Endodermal cell (in vitro differentiated cells): Measurements from ENCODE around the gene RAD51D. TPM values are rescaled to one million over a fixed set of nuclear protein-coding genes. Genes with fewer than 3 reads are reported as not detected.

Experiments
- DNase-seq: peaks from one replicate; pipeline ENCODE4 v3.0.0-alpha.2; 2017
- H3K27ac ChIP-seq: 2 replicates; pipeline ENCODE4 v1.5.1; 2013; ENCODE audit warnings: mild to moderate bottlenecking, low read depth, low read length, moderate library complexity
- H3K27me3 ChIP-seq: 2 replicates; pipeline ENCODE4 v1.6.1; 2013; ENCODE audit warnings: mild to moderate bottlenecking, low read length, moderate library complexity; ENCODE audit not compliant: insufficient read depth, control insufficient read depth, poor library complexity, severe bottlenecking
- H3K36me3 ChIP-seq: 2 replicates; pipeline ENCODE4 v1.7.0; 2013; ENCODE audit warnings: mild to moderate bottlenecking, low read length, moderate library complexity; ENCODE audit not compliant: control insufficient read depth, insufficient read depth
- H3K4me1 ChIP-seq: one replicate; pipeline ENCODE4 v1.7.0; 2013; ENCODE audit warnings: low read length; ENCODE audit not compliant: control insufficient read depth, insufficient read depth
- H3K4me3 ChIP-seq: 2 replicates; pipeline ENCODE4 v1.5.1; 2013; ENCODE audit warnings: mild to moderate bottlenecking, low read length, moderate library complexity
- H3K9ac ChIP-seq: 2 replicates; pipeline ENCODE4 v1.6.1; 2013; ENCODE audit warnings: mild to moderate bottlenecking, low read length, moderate library complexity; ENCODE audit not compliant: poor library complexity, severe bottlenecking; ENCODE audit errors: extremely low read depth
- H3K9me3 ChIP-seq: 2 replicates; pipeline ENCODE4 v1.6.1; 2013; ENCODE audit warnings: mild to moderate bottlenecking, low read length, moderate library complexity; ENCODE audit not compliant: control insufficient read depth
- H3K27ac Mint-ChIP-seq: 2 replicates; pipeline ENCODE4 v1.8.0; 2020; ENCODE audit warnings: mixed read lengths
- H3K27me3 Mint-ChIP-seq: 2 replicates; pipeline ENCODE4 v1.8.0; 2021; ENCODE audit warnings: mild to moderate bottlenecking, mixed read lengths; ENCODE audit not compliant: insufficient read depth
- H3K36me3 Mint-ChIP-seq: 2 replicates; pipeline ENCODE4 v1.8.0; 2020; ENCODE audit warnings: low read depth, mixed read lengths
- H3K4me1 Mint-ChIP-seq: 2 replicates; pipeline ENCODE4 v1.8.0; 2020; ENCODE audit warnings: mixed read lengths
- H3K4me3 Mint-ChIP-seq: 2 replicates; pipeline ENCODE4 v1.8.0; 2020; ENCODE audit warnings: mild to moderate bottlenecking, moderate library complexity, mixed read lengths
- H3K9me3 Mint-ChIP-seq: 2 replicates; pipeline ENCODE4 v1.8.0; 2020; ENCODE audit warnings: mild to moderate bottlenecking, mixed read lengths
- CTCF ChIP-seq: fragments of 200-600 bp; sonication (generic); conservative IDR thresholded peaks from 2 replicates; pipeline ENCODE4 v1.5.0; 2021; ENCODE audit warnings: antibody characterized with exemption, mild to moderate bottlenecking
- WGBS, 2 experiments: methylation state at CpG; one replicate each; pipeline versions ENCODE4 v1.1.5 to v1.1.7; 2013; ENCODE audit warnings: missing lambda C conversion rate in 2 of 2, mixed read lengths in 1 of 2; ENCODE audit not compliant: insufficient coverage in 1 of 2, insufficient read length in 1 of 2; 5-methylcytosine and 5-hydroxymethylcytosine counted together
- total RNA-seq, 2 donors: library from RNA; stranded (reverse); fragmentation: NEBNext Ultra II Directional in 1 of 2; extraction: Animal tissue kit (Norgen Biotek cat#: 25700) in 1 of 2; gene quantifications; 2 replicates in 1 of 2; 3 replicates in 1 of 2; pipeline ENCODE4 v1.2.1, GENCODE V29; 2021

Gene RAD51D
- total RNA-seq, 2 donors from 2014 or later, result 24.8 to 26.0 TPM

DNA sequence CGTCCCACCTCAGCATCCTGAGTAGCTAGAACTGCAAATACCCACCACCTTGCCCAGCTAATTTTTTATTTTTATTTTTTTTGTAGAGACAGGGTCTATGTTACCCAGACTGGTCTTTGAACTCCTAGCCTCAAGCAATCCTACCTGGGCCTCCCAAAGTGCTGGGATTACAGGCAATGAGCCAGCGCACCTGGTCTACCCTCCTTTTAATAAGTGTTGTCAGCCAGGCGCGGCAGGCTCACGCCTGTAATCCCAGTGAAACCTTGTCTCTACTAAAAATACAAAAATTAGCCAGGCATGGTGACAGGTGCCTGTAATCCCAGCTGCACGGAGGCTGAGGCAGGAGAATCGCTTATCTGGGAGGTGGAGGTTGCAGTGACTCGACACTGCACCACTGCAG lies 75.5 kb downstream of the RAD51D start:
- Mint-ChIP-seq H3K4me1 (peaks cover 35% of the 10 kb centered on the region), H3K9me3 (peaks cover 2% of the 10 kb centered on the region), H3K27me3 (no peaks in the 10 kb centered on the region), H3K4me3 (no peak overlapping the region), H3K27ac (peak overlapping the region; percentile 23), H3K36me3 (peaks cover 18% of the 10 kb centered on the region)
- H3K4me3 ChIP-seq, result no peak overlapping the region
- no peaks in the 10 kb centered on the region for H3K27me3 ChIP-seq
- H3K4me1 ChIP-seq, result peaks cover 6% of the 10 kb centered on the region
- H3K36me3 ChIP-seq, result no peaks in the 10 kb centered on the region
- H3K9me3 ChIP-seq, result no peaks in the 10 kb centered on the region
- no peak for DNase-seq
- H3K27ac ChIP-seq, result no peak overlapping the region
- WGBS, 2 experiments, result 93 to 97% methylated on average over 3 to 8 of the region's 8 CpGs
- no peak for TF ChIP-seq CTCF
- H3K9ac ChIP-seq, result no peak overlapping the region

Other genes with a start within 250 kb of the RAD51D start
- gene CCT6B, start 158.4 kb downstream of the RAD51D start, total RNA-seq, result 1 to 10 TPM in 1 of 2 donors, under 1 TPM in 1; 0.88 to 2.8 TPM
- 10 to 100 TPM; 18.5 to 23.3 TPM for gene ZNF830, start 158.3 kb downstream of the RAD51D start, total RNA-seq
- gene LIG3, start 139.3 kb downstream of the RAD51D start, total RNA-seq, result 100 to 1,000 TPM; 110 to 130 TPM
- 10 to 100 TPM; 33.8 to 56.6 TPM for gene RFFL, start 56.2 kb downstream of the RAD51D start, total RNA-seq
- gene FNDC8, start 1.8 kb upstream of the RAD51D start, total RNA-seq, result not detected
- gene NLE1, start 22.4 kb upstream of the RAD51D start, total RNA-seq, result 10 to 100 TPM; 20.7 to 26.9 TPM
- gene UNC45B, start 28.0 kb upstream of the RAD51D start, total RNA-seq, result not detected
- gene SLC35G3, start 74.5 kb upstream of the RAD51D start, total RNA-seq, result not detected
- 10 to 100 TPM; 12.4 TPM for gene SLFN5, start 123.2 kb upstream of the RAD51D start, total RNA-seq